Vagina (tissue), 2 donors: ENCODE results near the gene MXRA7. TPM values are rescaled to one million over a fixed set of nuclear protein-coding genes. Genes with fewer than 3 reads are reported as not detected.
"Not testable (repeated sequence)": the region's sequence is repeated elsewhere in the genome, so short reads cannot be mapped to it uniquely, and the experiment has no call there.

ENCODE experiments used
- DNase-seq, 2 donors: peaks; one replicate each; pipeline ENCODE4 v3.0.0-alpha.2; 2017; ENCODE audit errors: extremely low spot score in 2 of 2
- H3K27ac ChIP-seq: fragments of 200-600 bp; sonication (generic); one replicate; pipeline ENCODE4 v1.5.1; 2019
- H3K27me3 ChIP-seq: fragments of 200-600 bp; sonication (generic); one replicate; pipeline ENCODE4 v1.5.1; 2019
- H3K36me3 ChIP-seq, 2 donors: fragments of 200-600 bp; sonication (generic); one replicate each; pipeline ENCODE4 v1.5.1; 2017 to 2019
- H3K4me1 ChIP-seq: fragments of 200-600 bp; sonication (generic); one replicate; pipeline ENCODE4 v1.5.1; 2019
- H3K4me3 ChIP-seq, 2 donors: fragments of 200-600 bp; sonication (generic); 1 replicate in 1 of 2; 2 replicates in 1 of 2; pipeline ENCODE4 v1.5.1; 2016 to 2019
- H3K9me3 ChIP-seq: fragments of 200-600 bp; sonication (generic); one replicate; pipeline ENCODE4 v1.5.1; 2019
- POLR2A ChIP-seq, 2 donors: fragments of 450-650 bp; IDR thresholded peaks; one replicate each; pipeline ENCODE4 v1.6.1; 2017; ENCODE audit warnings: antibody characterized with exemption in 2 of 2, mild to moderate bottlenecking in 2 of 2, moderate library complexity in 2 of 2
- POLR2AphosphoS5 ChIP-seq, 2 donors: sonication (generic); formaldehyde crosslinking; IDR thresholded peaks; one replicate each; pipeline ENCODE4 v1.9.0; 2017; ENCODE audit warnings: antibody characterized with exemption in 2 of 2, mild to moderate bottlenecking in 2 of 2, low read depth in 1 of 2; ENCODE audit not compliant: insufficient read depth in 1 of 2
- intact Hi-C: fragments of 100-400 bp; cut with DNase I; formaldehyde crosslinking; loops from one replicate; pipeline ENCODE4 v1.15.1; 2023
- total RNA-seq: library from RNA; depleted of rRNA; stranded (reverse); fragments of >200 nt; gene quantifications from one replicate; pipeline ENCODE4 v1.2.3, GENCODE V29; 2016
- TF ChIP-seq, protein P1 (sequence below), 3 experiments: fragments of 450-650 bp in 2 of 3; fragments of 200-600 bp in 1 of 3; sonication (generic) in 1 of 3; IDR thresholded peaks; one replicate each; pipeline ENCODE4 v1.5.1; 2017 to 2019; ENCODE audit warnings: antibody characterized with exemption in 3 of 3, mild to moderate bottlenecking in 2 of 3, moderate library complexity in 2 of 3

MXRA7 gene
- total RNA-seq, 1 donor from 2014 or later: 114 TPM

DNA sequence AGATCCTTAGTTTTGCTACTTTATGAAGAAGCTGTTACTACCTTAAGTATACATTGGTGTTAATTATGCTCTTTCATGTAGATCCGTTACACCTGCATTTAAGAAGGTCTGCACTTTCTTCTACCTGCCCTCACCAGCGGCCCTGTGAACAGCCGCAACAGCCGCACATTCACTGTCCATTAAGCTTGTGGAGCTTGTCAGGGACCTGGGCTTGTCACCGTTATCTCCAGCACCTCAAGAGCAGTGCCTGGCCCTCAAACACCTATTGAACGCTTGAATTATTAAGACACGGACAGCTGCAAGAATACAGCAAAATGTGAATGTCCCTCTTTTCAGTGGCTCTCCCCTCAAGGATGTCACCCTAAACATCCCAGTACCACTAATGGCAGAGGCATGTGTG, 3.0 kb upstream of the MXRA7 start:
- intact Hi-C loops: loop anchor here (10.0 kb wide), 1 partner anchor 179 kb away; the partner anchor contains the start of gene CYGB
- peaks cover 37% of the 10 kb centered on the region for H3K4me1 ChIP-seq
- no peaks in the 10 kb centered on the region for H3K27me3 ChIP-seq
- no peak overlapping the region for H3K4me3 ChIP-seq
- peaks cover 0 to 33% of the 10 kb centered on the region in 2 donors for H3K36me3 ChIP-seq
- H3K9me3 ChIP-seq: no peaks in the 10 kb centered on the region
- no peak for DNase-seq
- no peak overlapping the region for H3K27ac ChIP-seq
- TF ChIP-seq, protein P1, sequence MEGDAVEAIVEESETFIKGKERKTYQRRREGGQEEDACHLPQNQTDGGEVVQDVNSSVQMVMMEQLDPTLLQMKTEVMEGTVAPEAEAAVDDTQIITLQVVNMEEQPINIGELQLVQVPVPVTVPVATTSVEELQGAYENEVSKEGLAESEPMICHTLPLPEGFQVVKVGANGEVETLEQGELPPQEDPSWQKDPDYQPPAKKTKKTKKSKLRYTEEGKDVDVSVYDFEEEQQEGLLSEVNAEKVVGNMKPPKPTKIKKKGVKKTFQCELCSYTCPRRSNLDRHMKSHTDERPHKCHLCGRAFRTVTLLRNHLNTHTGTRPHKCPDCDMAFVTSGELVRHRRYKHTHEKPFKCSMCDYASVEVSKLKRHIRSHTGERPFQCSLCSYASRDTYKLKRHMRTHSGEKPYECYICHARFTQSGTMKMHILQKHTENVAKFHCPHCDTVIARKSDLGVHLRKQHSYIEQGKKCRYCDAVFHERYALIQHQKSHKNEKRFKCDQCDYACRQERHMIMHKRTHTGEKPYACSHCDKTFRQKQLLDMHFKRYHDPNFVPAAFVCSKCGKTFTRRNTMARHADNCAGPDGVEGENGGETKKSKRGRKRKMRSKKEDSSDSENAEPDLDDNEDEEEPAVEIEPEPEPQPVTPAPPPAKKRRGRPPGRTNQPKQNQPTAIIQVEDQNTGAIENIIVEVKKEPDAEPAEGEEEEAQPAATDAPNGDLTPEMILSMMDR (IDR thresholded peaks at IDR 0.05): no peak
- TF ChIP-seq POLR2A (IDR thresholded peaks at IDR 0.05) (no peak), POLR2AphosphoS5 (IDR thresholded peaks at IDR 0.05; ENCODE audit: insufficient read depth in 1 of 2, low read depth in 1 of 2) (no peak)

DNA sequence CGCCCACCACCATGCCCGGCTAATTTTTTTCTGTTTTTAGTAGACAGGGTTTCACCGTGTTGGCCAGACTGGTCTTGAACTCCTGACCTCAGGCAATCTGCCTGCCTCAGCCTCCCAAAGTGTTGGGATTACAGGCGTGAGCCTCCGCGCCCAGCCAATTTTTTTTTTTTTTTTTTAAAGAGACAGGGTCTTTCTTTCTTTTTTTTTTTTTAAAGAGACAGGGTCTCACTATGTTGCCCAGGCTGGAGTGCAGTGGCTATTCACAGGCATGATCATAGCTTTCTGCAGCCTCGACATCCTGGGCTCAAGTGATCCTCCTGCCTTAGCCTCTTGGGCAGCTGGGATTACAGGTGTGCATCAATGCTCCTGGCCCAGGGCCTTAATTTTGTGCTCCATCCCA, 1.6 kb upstream of the MXRA7 start:
- not testable (repeated sequence) for H3K9me3 ChIP-seq, H3K27ac ChIP-seq, H3K4me3 ChIP-seq, H3K27me3 ChIP-seq, DNase-seq
- intact Hi-C loops: loop anchor here (10.0 kb wide), 1 partner anchor 178 kb away; the partner anchor contains the start of gene CYGB
- Histone ChIP-seq H3K36me3 (peaks cover 0 to 21% of the 10 kb centered on the region in 2 donors), H3K4me1 (peaks cover 51% of the 10 kb centered on the region)

- Histone ChIP-seq H3K4me3 (peak overlapping the region; percentile 62 to 75), H3K4me1 (peaks cover 51% of the 10 kb centered on the region), H3K27ac (peak overlapping the region; percentile 96)
- H3K27me3 ChIP-seq, DNase-seq, H3K9me3 ChIP-seq, H3K36me3 ChIP-seq: not testable (repeated sequence)
- intact Hi-C loops: loop anchor here (10.0 kb wide), 1 partner anchor 175 kb away; the partner anchor contains the start of gene CYGB
Observed at GRCh38 chr17:76709951-76710862, 558 bp downstream of the MXRA7 start.

DNA sequence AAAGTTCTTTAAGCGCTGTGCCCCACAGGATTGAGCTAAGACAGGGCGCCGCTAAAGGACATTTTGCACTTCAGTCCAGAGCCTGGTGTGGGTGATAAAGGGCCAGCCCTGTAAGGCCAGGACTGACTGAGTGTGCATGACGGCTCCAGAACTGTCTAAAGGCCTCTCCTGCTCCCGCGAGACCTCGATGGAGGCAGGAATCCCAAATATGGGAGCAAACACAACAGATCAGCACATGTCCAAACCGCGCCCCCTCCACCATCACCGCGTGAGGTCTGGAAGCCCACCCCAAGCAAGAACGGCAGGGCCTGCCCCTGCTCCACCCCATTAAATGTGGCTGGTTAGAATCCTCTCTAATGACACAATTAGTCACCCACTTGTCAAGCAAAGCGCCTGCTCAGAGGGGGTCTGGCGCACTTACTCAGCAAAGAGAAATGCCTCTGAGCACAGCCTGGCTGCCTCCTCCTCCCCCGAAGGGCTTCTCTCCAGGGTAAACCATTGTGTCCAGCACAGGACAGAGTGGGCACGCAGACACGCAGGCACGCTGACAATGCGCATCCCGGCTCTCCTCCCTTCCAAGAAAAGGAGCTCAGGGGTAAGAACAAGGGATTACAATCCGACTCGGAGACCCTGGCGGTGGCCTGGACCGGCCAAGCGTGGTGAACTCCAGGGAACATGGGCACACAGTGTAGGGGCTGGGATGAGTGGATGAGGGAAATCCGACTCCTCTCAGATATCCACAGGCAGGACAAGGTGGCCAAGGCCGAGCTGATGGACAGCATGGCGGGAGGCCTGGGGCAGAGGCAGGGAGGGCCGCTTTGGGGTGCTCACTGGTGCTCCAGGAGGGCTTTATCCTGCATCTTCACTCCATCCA, 1.5 kb downstream of the MXRA7 start:
- peaks cover 42% of the 10 kb centered on the region for H3K4me1 ChIP-seq
- TF ChIP-seq POLR2AphosphoS5 (IDR thresholded peaks at IDR 0.05; ENCODE audit: insufficient read depth in 1 of 2, low read depth in 1 of 2) (peak; percentile 71 to 85), POLR2A (IDR thresholded peaks at IDR 0.05) (peak in 1 of 2 donors; percentile 21)
- TF ChIP-seq, protein P1 (IDR thresholded peaks at IDR 0.05): no peak

GRCh38 chr17:76707985-76708807, 2.6 kb downstream of the MXRA7 start:
- TF ChIP-seq POLR2AphosphoS5 (IDR thresholded peaks at IDR 0.05; ENCODE audit: insufficient read depth in 1 of 2, low read depth in 1 of 2) (no peak), POLR2A (IDR thresholded peaks at IDR 0.05) (no peak)
- TF ChIP-seq, protein P1 (IDR thresholded peaks at IDR 0.05): no peak
- H3K36me3 ChIP-seq: no peaks in the 10 kb centered on the region
- intact Hi-C loops: no loop called here
- H3K4me3 ChIP-seq: peak overlapping the region in 1 of 2 donors; percentile 62
- no peaks in the 10 kb centered on the region for H3K9me3 ChIP-seq
- H3K27me3 ChIP-seq: no peaks in the 10 kb centered on the region
- peaks cover 46% of the 10 kb centered on the region for H3K4me1 ChIP-seq
- no peak for DNase-seq
- H3K27ac ChIP-seq: peak overlapping the region; percentile 96

More for the DNA sequence above, 1.5 kb downstream of the MXRA7 start:
- H3K36me3 ChIP-seq: no peaks in the 10 kb centered on the region
- no peaks in the 10 kb centered on the region for H3K27me3 ChIP-seq
- intact Hi-C loops: no loop called here
- no peaks in the 10 kb centered on the region for H3K9me3 ChIP-seq
- peak overlapping the region; percentile 62 to 75 for H3K4me3 ChIP-seq
- H3K27ac ChIP-seq: peak overlapping the region; percentile 96
- no peak for DNase-seq
